Measurements from ENCODE around the gene HPS5.

DNA sequence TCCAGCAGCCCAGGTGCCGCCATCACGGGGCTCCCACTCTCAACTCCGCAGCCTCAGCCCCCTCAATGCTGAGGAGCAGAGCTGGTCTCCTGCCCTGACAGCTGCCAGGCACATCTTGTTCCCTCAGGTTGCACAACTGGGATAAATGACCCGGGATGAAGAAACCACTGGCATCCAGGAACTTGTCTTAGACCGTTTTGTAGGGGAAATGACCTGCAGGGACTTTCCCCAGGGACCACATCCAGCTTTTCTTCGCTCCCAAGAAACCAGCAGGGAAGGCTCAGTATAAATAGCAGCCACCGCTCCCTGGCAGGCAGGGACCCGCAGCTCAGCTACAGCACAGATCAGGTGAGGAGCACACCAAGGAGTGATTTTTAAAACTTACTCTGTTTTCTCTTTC, 56.0 kb downstream of the HPS5 start, which contains the start of gene SAA1:
- TF ChIP-seq, protein P1, sequence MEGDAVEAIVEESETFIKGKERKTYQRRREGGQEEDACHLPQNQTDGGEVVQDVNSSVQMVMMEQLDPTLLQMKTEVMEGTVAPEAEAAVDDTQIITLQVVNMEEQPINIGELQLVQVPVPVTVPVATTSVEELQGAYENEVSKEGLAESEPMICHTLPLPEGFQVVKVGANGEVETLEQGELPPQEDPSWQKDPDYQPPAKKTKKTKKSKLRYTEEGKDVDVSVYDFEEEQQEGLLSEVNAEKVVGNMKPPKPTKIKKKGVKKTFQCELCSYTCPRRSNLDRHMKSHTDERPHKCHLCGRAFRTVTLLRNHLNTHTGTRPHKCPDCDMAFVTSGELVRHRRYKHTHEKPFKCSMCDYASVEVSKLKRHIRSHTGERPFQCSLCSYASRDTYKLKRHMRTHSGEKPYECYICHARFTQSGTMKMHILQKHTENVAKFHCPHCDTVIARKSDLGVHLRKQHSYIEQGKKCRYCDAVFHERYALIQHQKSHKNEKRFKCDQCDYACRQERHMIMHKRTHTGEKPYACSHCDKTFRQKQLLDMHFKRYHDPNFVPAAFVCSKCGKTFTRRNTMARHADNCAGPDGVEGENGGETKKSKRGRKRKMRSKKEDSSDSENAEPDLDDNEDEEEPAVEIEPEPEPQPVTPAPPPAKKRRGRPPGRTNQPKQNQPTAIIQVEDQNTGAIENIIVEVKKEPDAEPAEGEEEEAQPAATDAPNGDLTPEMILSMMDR (IDR thresholded peaks at IDR 0.05; ENCODE audit: extremely low read depth in 1 of 2, insufficient read depth in 1 of 2, low read depth in 1 of 2, low read length in 2 of 2) = no peak
- TF ChIP-seq, protein P2, sequence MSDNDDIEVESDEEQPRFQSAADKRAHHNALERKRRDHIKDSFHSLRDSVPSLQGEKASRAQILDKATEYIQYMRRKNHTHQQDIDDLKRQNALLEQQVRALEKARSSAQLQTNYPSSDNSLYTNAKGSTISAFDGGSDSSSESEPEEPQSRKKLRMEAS (IDR thresholded peaks at IDR 0.05; ENCODE audit: insufficient read depth, insufficient read length) = no peak
- no peak for TF ChIP-seq POLR2A (IDR thresholded peaks at IDR 0.05; ENCODE audit: low read depth, low read length)
- no peak for TF ChIP-seq GATA2 (IDR thresholded peaks at IDR 0.05; ENCODE audit: insufficient read depth, insufficient read length, low read depth, low read length)

Measured in endothelial cell of umbilical vein (primary cell).